ENCODE results near the gene GFER. TPM values are rescaled to one million over a fixed set of nuclear protein-coding genes. Genes with fewer than 3 reads are reported as not detected.

Gene GFER
- total RNA-seq, 2 experiments from 2014 or later, result 34.4 to 37.5 TPM

GRCh38 chr16:1978476-1979120, 5.4 kb upstream of the GFER start:
- H3K36me3 Mint-ChIP-seq, result peaks cover 29% of the 10 kb centered on the region
- peaks cover 26% of the 10 kb centered on the region for H3K27me3 Mint-ChIP-seq
- H3K27ac Mint-ChIP-seq, result no peak overlapping the region
- intact Hi-C loops (cut with micrococcal nuclease), result no loop called here
- H3K4me1 Mint-ChIP-seq (ENCODE audit: low read depth), result peaks cover 4% of the 10 kb centered on the region
- CTCF ChIA-PET, result interaction anchor here (1.2 kb wide), 1 partner anchor 9 kb away, joined by 3 read pairs; no protein-coding TSS in a partner anchor
- DNase-seq, result no peak
- POLR2A ChIA-PET, result interaction anchor here (1.2 kb wide), 1 partner anchor 14 kb away, joined by 4 read pairs; the partner anchor contains the start of gene RPS2
- H3K4me3 Mint-ChIP-seq, result no peak overlapping the region
- H3K9me3 Mint-ChIP-seq, result no peaks in the 10 kb centered on the region

GRCh38 chr16:1979271-1980029, 4.5 kb upstream of the GFER start:
- ChIA-PET CTCF (interaction anchor here (1.3 kb wide), 1 partner anchor 160 kb away, joined by 3 read pairs; no protein-coding TSS in a partner anchor), POLR2A (interaction anchor here (1.2 kb wide), 1 partner anchor 15 kb away, joined by 4 read pairs; the partner anchor contains the start of gene RPS2)
- no peak overlapping the region for H3K4me3 Mint-ChIP-seq

GRCh38 chr16:1980030-1980769, 3.8 kb upstream of the GFER start:
- ChIA-PET CTCF (interaction anchor here (1.3 kb wide), 1 partner anchor 160 kb away, joined by 3 read pairs; no protein-coding TSS in a partner anchor), POLR2A (interaction anchor here (3.2 kb wide), 1 partner anchor 9 kb away, joined by 15 read pairs; the partner anchor contains the start of gene TBL3)
- no peak for DNase-seq

More at GRCh38 chr16:1979271-1980029, 4.5 kb upstream of the GFER start:
- intact Hi-C loops (cut with micrococcal nuclease), result no loop called here
- Mint-ChIP-seq H3K9me3 (no peaks in the 10 kb centered on the region), H3K27me3 (peaks cover 26% of the 10 kb centered on the region), H3K27ac (no peak overlapping the region), H3K4me1 (ENCODE audit: low read depth) (peaks cover 4% of the 10 kb centered on the region), H3K36me3 (peaks cover 29% of the 10 kb centered on the region)
- DNase-seq, result peak; percentile 51

GRCh38 chr16:1980770-1981087, 3.3 kb upstream of the GFER start:
- intact Hi-C loops (cut with micrococcal nuclease), result no loop called here
- Mint-ChIP-seq H3K36me3 (peaks cover 19% of the 10 kb centered on the region), H3K27me3 (peaks cover 26% of the 10 kb centered on the region), H3K27ac (no peak overlapping the region), H3K4me1 (ENCODE audit: low read depth) (peaks cover 15% of the 10 kb centered on the region), H3K4me3 (no peak overlapping the region), H3K9me3 (no peaks in the 10 kb centered on the region)
- ChIA-PET CTCF (interaction anchor here (1.3 kb wide), 1 partner anchor 159 kb away, joined by 3 read pairs; no protein-coding TSS in a partner anchor), POLR2A (interaction anchor here (2.4 to 3.2 kb wide), 2 partner anchors 9 to 20 kb away, joined by 7 to 15 read pairs; partner anchors contain the start of gene TBL3)
- no peak for DNase-seq

More at GRCh38 chr16:1980030-1980769, 3.8 kb upstream of the GFER start:
- intact Hi-C loops (cut with micrococcal nuclease), result no loop called here
- no peak overlapping the region for H3K4me3 Mint-ChIP-seq
- H3K4me1 Mint-ChIP-seq (ENCODE audit: low read depth), result peaks cover 12% of the 10 kb centered on the region
- peaks cover 26% of the 10 kb centered on the region for H3K27me3 Mint-ChIP-seq
- H3K9me3 Mint-ChIP-seq, result no peaks in the 10 kb centered on the region
- H3K36me3 Mint-ChIP-seq, result peaks cover 22% of the 10 kb centered on the region
- H3K27ac Mint-ChIP-seq, result no peak overlapping the region

- intact Hi-C loops (cut with micrococcal nuclease), result no loop called here
- ChIA-PET POLR2A (interaction anchor here (0.7 to 3.2 kb wide), 4 partner anchors 10 to 21 kb away, joined by 4 to 15 read pairs (median 6); partner anchors contain the start of genes RPS2 and TBL3), CTCF (interaction anchor here (2.0 kb wide), 1 partner anchor 23 kb away, joined by 13 read pairs; no protein-coding TSS in a partner anchor)
- no peak for DNase-seq
- Mint-ChIP-seq H3K36me3 (peaks cover 14% of the 10 kb centered on the region), H3K9me3 (no peaks in the 10 kb centered on the region), H3K4me1 (ENCODE audit: low read depth) (peaks cover 15% of the 10 kb centered on the region), H3K27ac (no peak within 1 kb of the TSS), H3K4me3 (no peak within 1 kb of the TSS), H3K27me3 (peaks cover 26% of the 10 kb centered on the region)
Measured at GRCh38 chr16:1981398-1981836, 2.6 kb upstream of the GFER start, which contains the start of gene NOXO1. TSS of gene NOXO1 (minus strand) at chr16:1981469. CDS start at chr16:1981179, 290 bp downstream.

- no peaks in the 10 kb centered on the region for H3K9me3 Mint-ChIP-seq
- ChIA-PET CTCF (interaction anchor here (2.0 kb wide), 1 partner anchor 22 kb away, joined by 13 read pairs; no protein-coding TSS in a partner anchor), POLR2A (interaction anchor here (1.3 to 3.2 kb wide), 4 partner anchors 9 to 21 kb away, joined by 4 to 15 read pairs (median 6); partner anchors contain the start of genes RPS2 and TBL3)
- intact Hi-C loops (cut with micrococcal nuclease), result no loop called here
- H3K27ac Mint-ChIP-seq, result no peak overlapping the region
- peaks cover 13% of the 10 kb centered on the region for H3K36me3 Mint-ChIP-seq
- DNase-seq, result no peak
- peaks cover 26% of the 10 kb centered on the region for H3K27me3 Mint-ChIP-seq
- H3K4me3 Mint-ChIP-seq, result no peak overlapping the region
- peaks cover 15% of the 10 kb centered on the region for H3K4me1 Mint-ChIP-seq (ENCODE audit: low read depth)
Measured at GRCh38 chr16:1982013-1982433, 2.0 kb upstream of the GFER start.

- ChIA-PET POLR2A (interaction anchor here (0.7 to 3.6 kb wide), 6 partner anchors 8 to 156 kb away, joined by 3 to 22 read pairs (median 6); partner anchors contain the start of genes RPS2 and TBL3), CTCF (interaction anchor here (0.8 to 2.0 kb wide), 2 partner anchors 21 to 157 kb away, joined by 6 to 13 read pairs; no protein-coding TSS in a partner anchor)
- H3K4me3 Mint-ChIP-seq, result peak overlapping the region; percentile 81
- intact Hi-C loops (cut with micrococcal nuclease), result no loop called here
- peaks cover 15% of the 10 kb centered on the region for H3K4me1 Mint-ChIP-seq (ENCODE audit: low read depth)
- no peak for DNase-seq
- H3K9me3 Mint-ChIP-seq, result no peaks in the 10 kb centered on the region
- peaks cover 26% of the 10 kb centered on the region for H3K27me3 Mint-ChIP-seq
- no peak overlapping the region for H3K27ac Mint-ChIP-seq
- peaks cover 10% of the 10 kb centered on the region for H3K36me3 Mint-ChIP-seq
Measured at GRCh38 chr16:1982991-1983543, 926 bp upstream of the GFER start.

- no peak for DNase-seq
- Mint-ChIP-seq H3K9me3 (no peaks in the 10 kb centered on the region), H3K4me1 (ENCODE audit: low read depth) (peaks cover 15% of the 10 kb centered on the region), H3K4me3 (peak overlapping the region; percentile 81), H3K27me3 (peaks cover 36% of the 10 kb centered on the region), H3K27ac (peak overlapping the region; percentile 58), H3K36me3 (peaks cover 4% of the 10 kb centered on the region)
- intact Hi-C loops (cut with micrococcal nuclease), result loop anchor here (1.0 kb wide), 1 partner anchor 8 kb away; no protein-coding TSS in a partner anchor
- CTCF ChIA-PET, result interaction anchor here (0.6 to 2.4 kb wide), 3 partner anchors 19 to 24 kb away, joined by 3 to 15 read pairs (median 3); partner anchors contain the start of gene RPS2
- POLR2A ChIA-PET, result interaction anchor here (1.6 to 3.6 kb wide), 3 partner anchors 20 to 23 kb away, joined by 5 to 22 read pairs (median 8); partner anchors contain the start of gene RPS2
Measured at GRCh38 chr16:1984347-1985225, 593 bp downstream of the GFER start.

GRCh38 chr16:1985466-1986150, 1.6 kb downstream of the GFER start:
- Mint-ChIP-seq H3K4me1 (ENCODE audit: low read depth) (peaks cover 15% of the 10 kb centered on the region), H3K36me3 (peaks cover 4% of the 10 kb centered on the region), H3K27me3 (peaks cover 33% of the 10 kb centered on the region), H3K9me3 (no peaks in the 10 kb centered on the region), H3K27ac (no peak overlapping the region), H3K4me3 (peak overlapping the region; percentile 81)
- no peak for DNase-seq
- ChIA-PET CTCF (interaction anchor here (2.4 kb wide), 1 partner anchor 18 kb away, joined by 15 read pairs; no protein-coding TSS in a partner anchor), POLR2A (interaction anchor here (1.6 to 3.6 kb wide), 3 partner anchors 20 to 25 kb away, joined by 5 to 22 read pairs (median 8); partner anchors contain the start of gene RPS2)
- intact Hi-C loops (cut with micrococcal nuclease), result no loop called here

Measured in activated CD4-positive, alpha-beta memory T cell treated with anti-CD3 and anti-CD28 coated beads for 36 hours (primary cell).